Measurements from ENCODE around the gene CLEC11A.

CLEC11A gene

DNA sequence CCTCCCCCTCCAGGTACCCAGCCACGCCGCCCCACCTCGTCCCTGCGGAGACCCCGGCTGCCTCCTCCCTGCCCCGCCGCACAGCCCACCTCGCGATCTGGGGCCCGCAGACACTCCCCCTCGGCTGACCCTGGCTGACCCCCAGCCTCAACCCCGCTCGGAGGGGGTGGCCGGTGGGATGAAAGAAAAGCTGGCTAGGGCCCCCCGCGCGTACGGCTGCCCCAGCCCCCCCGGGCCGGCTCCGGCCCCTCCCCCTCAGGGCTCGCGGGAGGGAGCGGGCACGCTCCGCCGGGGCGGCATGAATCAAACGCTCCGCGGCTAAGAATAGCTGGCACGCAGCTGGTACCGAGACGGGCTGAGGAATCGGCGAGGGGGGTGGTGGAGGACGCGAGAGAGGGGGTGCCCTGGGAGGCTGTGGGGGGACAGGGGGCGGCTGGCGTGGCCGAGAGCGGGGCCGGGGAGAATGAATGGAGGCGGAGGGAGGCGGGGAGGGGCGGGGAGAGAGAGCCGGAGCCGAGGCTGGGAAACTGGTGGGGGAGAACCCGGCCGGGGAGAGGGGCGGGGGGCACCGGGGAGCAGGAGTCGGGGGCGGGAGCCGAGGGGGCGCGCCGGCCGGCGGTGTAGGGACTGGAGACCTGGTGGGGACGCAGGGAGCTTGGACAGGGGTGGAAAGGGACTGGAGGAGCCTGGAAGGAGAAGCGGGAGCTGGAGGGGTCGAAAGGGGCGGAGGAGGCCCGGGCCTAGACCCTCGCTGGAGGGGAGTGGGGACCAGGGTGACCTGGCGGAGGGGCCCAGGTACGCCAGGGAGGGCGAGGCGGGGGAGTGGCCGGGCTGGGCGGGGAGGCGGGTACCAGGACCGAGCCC, 4.7 kb upstream of the CLEC11A start:
- Histone ChIP-seq H3K4me3 (ENCODE audit: low read depth, low read length) (peak overlapping the region; percentile 62), H3K79me2 (ENCODE audit: control insufficient read depth, insufficient read depth, low read length, unreplicated experiment) (no peaks in the 10 kb centered on the region), H3K27me3 (ENCODE audit: insufficient read depth, low read length) (no peaks in the 10 kb centered on the region), H3K4me1 (ENCODE audit: control insufficient read depth, insufficient read depth, low read length, unreplicated experiment) (peaks cover 10% of the 10 kb centered on the region), H3K27ac (ENCODE audit: low read depth, low read length) (no peak overlapping the region), H3K36me3 (ENCODE audit: insufficient read depth, low read length) (no peaks in the 10 kb centered on the region), H2AFZ (ENCODE audit: low read length, unreplicated experiment) (no peak overlapping the region)

DNA sequence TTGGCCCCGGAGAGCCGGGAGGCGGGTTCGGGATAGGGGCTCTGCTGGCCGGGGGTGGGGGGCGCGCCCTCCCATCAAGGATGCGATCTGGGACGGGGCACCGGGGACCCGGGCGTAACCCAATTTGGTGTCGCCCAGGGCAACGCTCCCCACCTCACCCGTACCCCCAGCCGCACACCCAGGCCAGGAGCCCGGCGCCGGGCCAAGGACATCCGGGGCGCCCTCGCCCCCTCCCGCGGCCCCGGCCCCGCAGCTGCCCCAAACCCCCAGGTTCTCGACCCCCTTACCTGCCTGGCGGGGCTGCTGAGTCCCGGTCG, 4.1 kb upstream of the CLEC11A start:
- Histone ChIP-seq H3K36me3 (ENCODE audit: insufficient read depth, low read length) (no peaks in the 10 kb centered on the region), H3K79me2 (ENCODE audit: control insufficient read depth, insufficient read depth, low read length, unreplicated experiment) (peaks cover 4% of the 10 kb centered on the region), H3K4me3 (ENCODE audit: low read depth, low read length) (peak overlapping the region; percentile 62), H3K4me1 (ENCODE audit: control insufficient read depth, insufficient read depth, low read length, unreplicated experiment) (peaks cover 10% of the 10 kb centered on the region), H2AFZ (ENCODE audit: low read length, unreplicated experiment) (no peak overlapping the region), H3K27ac (ENCODE audit: low read depth, low read length) (no peak overlapping the region), H3K27me3 (ENCODE audit: insufficient read depth, low read length) (no peaks in the 10 kb centered on the region)

DNA sequence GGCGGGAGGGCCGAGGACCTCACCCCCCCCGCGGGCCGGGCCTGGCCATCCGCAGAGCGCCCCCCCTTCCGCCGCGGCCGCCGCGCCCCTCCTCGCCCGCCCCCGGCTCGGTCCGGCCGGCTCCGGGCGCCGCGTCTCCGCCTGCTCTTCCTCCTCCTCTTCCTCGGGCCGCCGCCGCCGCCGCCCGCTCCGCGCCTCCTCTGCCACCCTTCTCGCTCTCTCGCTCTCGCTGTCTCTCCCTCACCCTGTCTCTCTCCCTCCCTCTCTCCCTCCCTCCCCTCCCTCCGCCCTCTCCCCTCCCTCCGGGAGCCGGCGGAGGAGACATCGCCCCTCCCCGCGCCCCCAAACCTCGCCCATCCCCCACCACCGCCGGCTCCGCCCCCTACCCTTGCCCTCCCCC, 3.6 kb upstream of the CLEC11A start, which contains the start of gene SHANK1:
Gene SHANK1 (minus strand): TSS at position 237 of the 400 bp plus-strand sequence. CDS start 2,883 bp downstream, outside the sequence.
- peaks cover 10% of the 10 kb centered on the region for H3K4me1 ChIP-seq (ENCODE audit: control insufficient read depth, insufficient read depth, low read length, unreplicated experiment)
- H3K4me3 ChIP-seq (ENCODE audit: low read depth, low read length), result peak within 1 kb of the TSS; percentile 62

DNA sequence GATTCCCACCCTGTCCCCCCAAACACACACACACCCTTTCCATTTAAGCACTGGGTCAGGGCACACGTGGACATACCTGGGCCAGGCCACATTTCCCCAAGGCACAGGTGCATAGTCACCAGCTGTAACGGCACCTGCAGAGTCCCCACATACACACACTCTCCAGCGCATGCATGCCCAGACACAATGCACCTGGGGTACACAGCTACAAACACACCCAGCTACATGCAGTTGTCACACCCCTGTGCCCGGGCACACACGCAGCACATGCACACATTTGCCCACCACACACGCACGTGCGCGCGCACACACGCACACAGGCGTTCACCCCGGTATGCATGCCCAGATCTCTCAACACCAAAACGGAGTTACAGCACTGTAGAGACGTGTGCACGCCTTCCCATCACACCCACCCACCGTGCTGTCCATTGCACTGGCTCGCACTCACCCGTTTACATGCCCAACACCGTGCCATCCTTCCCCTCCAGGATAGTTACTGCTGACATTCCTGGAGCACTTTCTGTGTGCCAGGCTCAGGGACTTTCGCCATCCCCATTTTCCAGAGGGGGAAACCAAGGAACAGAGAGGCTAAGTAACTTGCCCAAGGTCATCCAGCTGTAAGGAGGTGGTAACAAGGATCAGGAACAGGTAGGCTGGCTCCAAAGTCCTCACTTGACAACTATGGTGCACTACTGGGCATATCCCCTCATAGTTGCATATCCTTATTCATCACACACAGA, 2.8 kb upstream of the CLEC11A start:
- H3K36me3 ChIP-seq (ENCODE audit: insufficient read depth, low read length), result no peaks in the 10 kb centered on the region
- peaks cover 10% of the 10 kb centered on the region for H3K4me1 ChIP-seq (ENCODE audit: control insufficient read depth, insufficient read depth, low read length, unreplicated experiment)
- no peak overlapping the region for H3K4me3 ChIP-seq (ENCODE audit: low read depth, low read length)
- peaks cover 5% of the 10 kb centered on the region for H3K79me2 ChIP-seq (ENCODE audit: control insufficient read depth, insufficient read depth, low read length, unreplicated experiment)
- no peaks in the 10 kb centered on the region for H3K27me3 ChIP-seq (ENCODE audit: insufficient read depth, low read length)
- no peak overlapping the region for H3K27ac ChIP-seq (ENCODE audit: low read depth, low read length)
- no peak overlapping the region for H2AFZ ChIP-seq (ENCODE audit: low read length, unreplicated experiment)

More for the DNA sequence above, 3.6 kb upstream of the CLEC11A start, which contains the start of gene SHANK1:
- H3K27ac ChIP-seq (ENCODE audit: low read depth, low read length), result no peak within 1 kb of the TSS
- H3K79me2 ChIP-seq (ENCODE audit: control insufficient read depth, insufficient read depth, low read length, unreplicated experiment), result peaks cover 4% of the 10 kb centered on the region
- no peaks in the 10 kb centered on the region for H3K36me3 ChIP-seq (ENCODE audit: insufficient read depth, low read length)
- H3K27me3 ChIP-seq (ENCODE audit: insufficient read depth, low read length), result no peaks in the 10 kb centered on the region
- no peak within 1 kb of the TSS for H2AFZ ChIP-seq (ENCODE audit: low read length, unreplicated experiment)

DNA sequence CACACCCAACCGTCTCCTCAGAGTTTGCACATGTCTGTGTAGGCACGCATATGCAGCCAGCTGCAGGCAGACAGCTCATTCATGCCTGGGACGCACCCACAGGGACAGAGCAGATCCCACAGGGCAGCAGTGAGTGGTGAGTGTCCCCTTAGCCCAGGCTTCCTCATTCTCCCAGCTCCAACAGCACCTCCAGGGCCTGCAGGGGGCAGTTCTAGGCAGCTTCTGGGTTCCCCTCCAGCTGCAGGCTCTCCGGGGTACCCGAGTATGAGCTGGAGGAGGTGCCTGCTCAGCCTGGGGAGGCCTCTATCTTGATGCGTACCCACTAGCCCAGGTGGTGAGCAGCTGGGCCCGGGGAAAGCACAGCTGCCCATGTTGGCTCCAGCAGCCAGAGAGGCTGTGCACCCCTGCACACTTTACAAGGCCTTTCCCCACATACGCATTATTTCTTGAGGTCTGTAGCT, 2.2 kb upstream of the CLEC11A start:
- Histone ChIP-seq H3K79me2 (ENCODE audit: control insufficient read depth, insufficient read depth, low read length, unreplicated experiment) (peaks cover 11% of the 10 kb centered on the region), H3K36me3 (ENCODE audit: insufficient read depth, low read length) (no peaks in the 10 kb centered on the region), H3K27ac (ENCODE audit: low read depth, low read length) (no peak overlapping the region), H3K4me1 (ENCODE audit: control insufficient read depth, insufficient read depth, low read length, unreplicated experiment) (peaks cover 13% of the 10 kb centered on the region), H2AFZ (ENCODE audit: low read length, unreplicated experiment) (no peak overlapping the region), H3K4me3 (ENCODE audit: low read depth, low read length) (no peak overlapping the region), H3K27me3 (ENCODE audit: insufficient read depth, low read length) (no peaks in the 10 kb centered on the region)

DNA sequence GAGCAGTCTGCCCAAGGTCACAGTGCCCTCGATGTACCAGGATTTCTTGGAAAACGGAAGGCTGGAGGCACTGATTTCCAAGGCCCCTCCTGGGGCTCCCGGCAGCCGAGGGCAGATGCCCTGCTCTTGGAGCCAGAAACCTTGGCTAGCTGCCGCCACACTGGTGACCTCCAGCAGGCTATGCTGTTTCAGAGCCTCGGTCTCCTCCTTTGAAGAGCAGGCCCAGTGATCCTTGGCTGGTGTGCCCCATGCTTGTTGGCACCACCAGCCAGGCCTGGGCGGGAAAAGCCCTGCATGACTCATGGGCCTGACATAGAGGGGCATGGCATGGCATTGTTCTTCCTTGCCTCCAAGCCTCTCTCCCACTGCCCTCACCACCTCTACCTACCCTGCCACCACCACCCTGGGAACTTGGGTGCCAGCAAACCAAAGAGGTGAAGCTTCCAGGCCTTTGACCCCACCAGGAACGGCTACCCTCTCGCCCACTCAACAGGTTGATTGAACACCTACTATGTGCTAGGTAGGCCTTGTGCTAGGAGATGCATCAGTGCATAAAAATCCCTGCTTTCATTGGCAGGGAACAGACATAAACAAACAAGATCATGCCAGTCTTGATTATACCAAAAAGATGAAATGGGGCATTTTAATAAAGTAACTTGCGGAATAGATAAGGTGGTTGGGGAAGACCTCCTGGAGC, 1.6 kb upstream of the CLEC11A start:
- Histone ChIP-seq H3K27ac (ENCODE audit: low read depth, low read length) (no peak overlapping the region), H3K4me3 (ENCODE audit: low read depth, low read length) (no peak overlapping the region), H3K27me3 (ENCODE audit: insufficient read depth, low read length) (no peaks in the 10 kb centered on the region), H3K36me3 (ENCODE audit: insufficient read depth, low read length) (no peaks in the 10 kb centered on the region), H3K79me2 (ENCODE audit: control insufficient read depth, insufficient read depth, low read length, unreplicated experiment) (peaks cover 15% of the 10 kb centered on the region), H2AFZ (ENCODE audit: low read length, unreplicated experiment) (no peak overlapping the region), H3K4me1 (ENCODE audit: control insufficient read depth, insufficient read depth, low read length, unreplicated experiment) (peaks cover 15% of the 10 kb centered on the region)

DNA sequence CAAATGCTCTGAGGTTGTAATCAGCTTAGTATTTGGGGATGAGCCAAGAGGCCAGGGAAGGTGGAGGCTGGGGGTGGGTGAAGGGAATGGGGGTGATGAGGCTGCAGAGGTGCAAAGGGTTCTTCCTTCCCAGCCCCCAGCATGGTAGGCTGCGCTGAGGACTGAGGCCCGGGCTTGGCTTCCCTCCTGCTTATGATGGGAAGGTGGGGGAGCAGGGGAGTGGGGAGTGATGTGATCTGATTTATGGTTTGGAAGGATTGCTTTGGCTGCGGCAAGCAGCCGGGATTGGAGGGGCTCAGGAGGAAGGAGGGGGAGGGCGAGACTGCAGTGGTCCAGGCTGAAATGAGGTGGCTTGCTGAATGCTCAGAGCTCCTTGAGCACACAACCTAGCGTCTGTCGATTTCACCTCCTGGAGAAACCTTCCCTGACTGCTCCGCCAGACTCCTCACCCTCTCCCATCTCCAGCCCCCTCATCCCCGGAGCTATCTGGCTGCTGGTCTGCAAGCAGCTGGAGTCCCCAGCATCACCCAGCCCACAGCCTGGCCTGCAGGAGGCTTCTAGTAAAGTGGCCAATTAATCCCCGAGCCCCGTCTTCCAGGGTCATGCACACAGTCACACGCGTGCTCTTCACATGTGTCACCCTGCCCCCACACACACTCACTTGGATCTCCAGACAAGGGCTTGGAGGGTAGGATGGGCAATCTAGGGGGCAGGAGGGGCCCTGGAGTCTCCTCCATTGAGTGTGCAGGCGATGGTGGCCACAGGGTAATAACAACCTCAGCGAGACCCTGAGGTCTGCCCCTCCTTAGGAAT, 757 bp upstream of the CLEC11A start:
- peaks cover 15% of the 10 kb centered on the region for H3K4me1 ChIP-seq (ENCODE audit: control insufficient read depth, insufficient read depth, low read length, unreplicated experiment)
- peak overlapping the region; percentile 29; the same call in 1 of the 2 replicates for H3K27ac ChIP-seq (ENCODE audit: low read depth, low read length)
- H2AFZ ChIP-seq (ENCODE audit: low read length, unreplicated experiment), result no peak overlapping the region
- H3K27me3 ChIP-seq (ENCODE audit: insufficient read depth, low read length), result no peaks in the 10 kb centered on the region
- H3K36me3 ChIP-seq (ENCODE audit: insufficient read depth, low read length), result no peaks in the 10 kb centered on the region
- peak overlapping the region; percentile 74 for H3K4me3 ChIP-seq (ENCODE audit: low read depth, low read length)
- H3K79me2 ChIP-seq (ENCODE audit: control insufficient read depth, insufficient read depth, low read length, unreplicated experiment), result peaks cover 15% of the 10 kb centered on the region

DNA sequence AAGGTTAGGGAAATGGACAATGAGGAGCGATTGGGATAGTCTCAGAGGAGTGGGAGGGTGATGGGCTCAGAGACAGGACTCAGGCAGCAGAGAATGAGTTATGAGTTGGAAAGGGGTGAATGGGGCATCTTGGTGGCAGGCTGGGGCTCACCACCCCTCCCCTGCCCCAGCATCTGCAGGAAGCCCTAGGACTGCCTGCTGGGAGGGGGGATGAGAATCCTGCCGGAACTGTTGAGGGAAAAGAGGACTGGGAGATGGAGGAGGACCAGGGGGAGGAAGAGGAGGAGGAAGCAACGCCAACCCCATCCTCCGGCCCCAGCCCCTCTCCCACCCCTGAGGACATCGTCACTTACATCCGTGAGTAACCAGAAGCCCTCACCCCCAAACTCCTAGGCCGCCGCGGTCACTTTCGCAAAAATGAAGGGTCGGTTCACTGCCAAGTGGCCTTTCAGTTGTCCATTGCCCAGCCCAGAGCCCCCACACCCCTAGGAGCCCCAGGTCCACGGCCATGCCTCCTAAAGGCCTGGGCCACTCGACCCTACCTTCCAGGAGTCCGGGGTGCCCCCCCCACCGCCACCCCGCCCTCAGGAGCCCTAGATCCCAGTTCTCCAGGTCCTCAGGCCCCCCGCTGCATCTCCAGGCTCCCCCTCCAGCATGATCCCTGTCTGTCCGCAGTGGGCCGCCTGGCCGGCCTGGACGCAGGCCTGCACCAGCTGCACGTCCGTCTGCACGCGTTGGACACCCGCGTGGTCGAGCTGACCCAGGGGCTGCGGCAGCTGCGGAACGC, 764 bp downstream of the CLEC11A start:
- H3K36me3 ChIP-seq (ENCODE audit: insufficient read depth, low read length), result no peaks in the 10 kb centered on the region
- H3K4me3 ChIP-seq (ENCODE audit: low read depth, low read length), result peak overlapping the region; percentile 74
- no peaks in the 10 kb centered on the region for H3K27me3 ChIP-seq (ENCODE audit: insufficient read depth, low read length)
- peaks cover 15% of the 10 kb centered on the region for H3K4me1 ChIP-seq (ENCODE audit: control insufficient read depth, insufficient read depth, low read length, unreplicated experiment)
- peaks cover 15% of the 10 kb centered on the region for H3K79me2 ChIP-seq (ENCODE audit: control insufficient read depth, insufficient read depth, low read length, unreplicated experiment)
- H2AFZ ChIP-seq (ENCODE audit: low read length, unreplicated experiment), result peak overlapping the region; percentile 68
- H3K27ac ChIP-seq (ENCODE audit: low read depth, low read length), result 0 out of 2 replicates have a peak overlapping the region, but pooled peaks have one; percentile 29

DNA sequence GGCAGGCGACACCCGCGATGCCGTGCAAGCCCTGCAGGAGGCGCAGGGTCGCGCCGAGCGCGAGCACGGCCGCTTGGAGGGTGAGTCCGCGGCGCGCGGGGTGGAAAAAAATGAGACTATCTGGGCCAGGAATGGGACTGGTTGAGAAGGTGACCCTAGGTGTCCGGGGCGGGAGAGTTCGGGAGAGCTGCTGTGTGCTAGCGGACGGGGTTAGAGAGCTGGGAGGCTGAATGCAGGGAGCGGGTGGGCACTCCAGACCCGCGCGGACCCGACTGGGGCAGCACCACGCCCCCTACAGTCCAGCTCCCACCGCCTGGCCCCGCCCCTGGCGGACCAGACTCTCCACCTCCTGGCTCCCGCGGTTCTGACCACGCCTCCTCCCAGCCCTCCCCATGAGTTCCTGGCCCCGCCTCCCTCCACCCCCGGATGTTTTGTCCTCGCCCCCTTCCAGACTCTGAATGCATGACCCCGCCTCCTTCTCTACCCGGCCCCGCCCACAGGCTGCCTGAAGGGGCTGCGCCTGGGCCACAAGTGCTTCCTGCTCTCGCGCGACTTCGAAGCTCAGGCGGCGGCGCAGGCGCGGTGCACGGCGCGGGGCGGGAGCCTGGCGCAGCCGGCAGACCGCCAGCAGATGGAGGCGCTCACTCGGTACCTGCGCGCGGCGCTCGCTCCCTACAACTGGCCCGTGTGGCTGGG, 1.5 kb downstream of the CLEC11A start:
- Histone ChIP-seq H3K4me1 (ENCODE audit: control insufficient read depth, insufficient read depth, low read length, unreplicated experiment) (peaks cover 15% of the 10 kb centered on the region), H3K27me3 (ENCODE audit: insufficient read depth, low read length) (no peaks in the 10 kb centered on the region), H3K36me3 (ENCODE audit: insufficient read depth, low read length) (no peaks in the 10 kb centered on the region), H3K79me2 (ENCODE audit: control insufficient read depth, insufficient read depth, low read length, unreplicated experiment) (peaks cover 15% of the 10 kb centered on the region), H3K4me3 (ENCODE audit: low read depth, low read length) (peak overlapping the region; percentile 74), H3K27ac (ENCODE audit: low read depth, low read length) (peak overlapping the region; percentile 36; the same call in 1 of the 2 replicates), H2AFZ (ENCODE audit: low read length, unreplicated experiment) (peak overlapping the region; percentile 69)
